Activated T-helper 9 cell treated with anti-CD3 and anti-CD28 coated beads, Interleukin-2, amount 50 U/mL, for 16 hours (primary cell): Measurements from ENCODE around the gene IAH1.

Experiments
- DNase-seq: peaks from one replicate; pipeline ENCODE4 v3.0.0-alpha.2; 2020; ENCODE audit warnings: low read depth

Gene IAH1

DNA sequence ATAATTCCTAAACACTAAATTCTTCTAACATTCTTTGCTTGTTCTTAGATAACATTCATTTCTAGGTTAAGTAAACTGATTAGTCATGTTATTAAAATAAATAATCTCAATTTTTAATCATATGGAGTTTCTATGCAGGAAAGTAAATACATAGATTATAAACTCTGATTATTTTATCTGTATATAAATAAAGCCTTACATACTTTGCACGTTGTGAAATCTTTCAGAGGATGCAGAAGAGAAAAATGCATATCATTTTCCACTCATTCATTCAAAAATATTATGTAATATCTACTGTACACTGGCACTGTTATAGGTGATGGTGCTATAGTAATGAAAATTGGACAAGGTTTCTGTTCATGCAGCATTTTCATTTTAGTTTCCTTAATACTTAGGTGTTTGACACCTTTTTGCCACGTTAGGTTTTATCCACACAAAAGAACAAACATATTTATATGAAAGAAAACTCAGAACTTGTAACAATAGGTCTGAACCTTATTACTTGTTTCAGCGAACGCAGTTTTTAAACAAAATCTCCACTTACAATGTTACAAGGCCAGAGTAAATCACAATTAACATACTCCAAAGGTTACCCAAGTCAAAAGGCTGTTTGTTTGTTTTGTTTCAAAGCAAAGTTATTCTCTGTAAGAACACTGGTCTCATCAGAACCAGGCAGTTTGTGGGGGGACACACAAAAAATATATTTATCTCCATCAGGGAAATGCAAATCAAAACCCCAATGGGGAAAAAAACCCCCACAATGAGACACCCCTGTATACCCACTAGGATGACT lies 53.8 kb downstream of the IAH1 start:
- no peak for DNase-seq

GRCh38 chr2:9532421-9532820 lies 58.1 kb downstream of the IAH1 start:
- no peak for DNase-seq

DNA sequence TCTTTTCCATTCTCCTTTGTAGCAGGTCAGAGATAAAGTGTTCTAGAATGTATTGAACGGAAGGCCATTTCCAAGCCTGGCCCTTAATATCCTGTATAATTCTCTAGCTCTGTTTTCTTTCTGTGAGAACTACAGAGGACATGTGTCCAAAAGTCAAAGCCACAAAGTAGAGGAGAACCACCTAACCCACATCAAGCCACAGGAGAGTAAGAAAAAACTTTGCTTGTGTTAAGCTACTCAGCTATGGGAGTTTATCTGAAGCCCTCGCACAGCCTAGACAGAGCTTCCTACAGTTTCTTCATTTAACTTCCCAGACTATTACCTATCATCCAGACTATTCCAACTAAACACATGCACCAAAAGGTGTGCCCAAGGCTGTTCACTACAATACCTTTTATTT lies 59.3 kb downstream of the IAH1 start:
- no peak for DNase-seq

DNA sequence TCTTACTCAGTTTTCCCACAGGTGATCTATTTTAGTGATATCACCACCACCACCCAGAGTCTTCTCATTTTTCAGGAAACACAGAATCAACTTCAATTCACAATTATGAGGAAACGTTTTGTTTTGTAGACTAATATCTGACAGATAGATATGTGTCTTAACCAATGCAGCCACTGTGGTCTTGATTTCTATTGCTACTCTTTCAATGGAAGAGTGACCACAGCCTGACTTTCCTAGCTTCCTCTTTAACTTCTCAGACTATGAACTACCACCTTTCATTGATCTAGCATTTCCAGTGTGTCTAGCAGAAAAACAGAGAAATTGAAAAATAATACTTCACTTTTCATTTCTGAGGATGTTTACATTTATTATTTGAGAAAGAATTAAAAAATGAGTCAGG lies 60.8 kb downstream of the IAH1 start:
- no peak for DNase-seq

DNA sequence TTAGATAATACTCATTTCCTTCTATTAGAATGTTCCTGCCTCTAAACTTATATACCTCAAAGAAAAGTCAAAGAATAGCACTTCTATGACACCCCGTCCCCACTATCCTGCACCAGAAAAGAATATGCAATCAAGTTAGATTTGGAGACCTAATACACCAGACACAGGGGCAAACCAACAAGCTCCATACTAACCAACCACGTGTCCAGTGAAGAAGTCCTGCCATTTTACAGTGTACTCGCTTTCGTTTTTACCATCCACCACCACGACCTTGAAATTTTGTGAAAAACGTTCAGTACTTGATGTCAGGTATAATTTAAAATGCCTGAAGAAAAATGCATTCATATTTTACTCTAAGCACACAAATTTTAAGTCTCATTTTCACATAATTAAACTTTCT lies 62.2 kb downstream of the IAH1 start:
- DNase-seq, result no peak

- DNase-seq, result no peak
Observed at GRCh38 chr2:9538000-9538507, 63.7 kb downstream of the IAH1 start.
